Bladder microvascular endothelial cell (primary cell): ENCODE measurements around the gene OR2T6. TPM values are rescaled to one million over a fixed set of nuclear protein-coding genes. Genes with fewer than 3 reads are reported as not detected.

Source experiments
- total RNA-seq: library from RNA; depleted of rRNA; stranded (reverse); fragments of >200 nt; gene quantifications from 2 replicates; pipeline ENCODE4 v1.2.3, GENCODE V29; 2014

Gene OR2T6, protein sequence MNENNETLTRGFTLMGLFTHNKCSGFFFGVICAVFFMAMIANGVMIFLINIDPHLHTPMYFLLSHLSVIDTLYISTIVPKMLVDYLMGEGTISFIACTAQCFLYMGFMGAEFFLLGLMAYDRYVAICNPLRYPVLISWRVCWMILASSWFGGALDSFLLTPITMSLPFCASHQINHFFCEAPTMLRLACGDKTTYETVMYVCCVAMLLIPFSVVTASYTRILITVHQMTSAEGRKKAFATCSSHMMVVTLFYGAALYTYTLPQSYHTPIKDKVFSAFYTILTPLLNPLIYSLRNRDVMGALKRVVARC
- total RNA-seq: not detected in 2 replicates

DNA sequence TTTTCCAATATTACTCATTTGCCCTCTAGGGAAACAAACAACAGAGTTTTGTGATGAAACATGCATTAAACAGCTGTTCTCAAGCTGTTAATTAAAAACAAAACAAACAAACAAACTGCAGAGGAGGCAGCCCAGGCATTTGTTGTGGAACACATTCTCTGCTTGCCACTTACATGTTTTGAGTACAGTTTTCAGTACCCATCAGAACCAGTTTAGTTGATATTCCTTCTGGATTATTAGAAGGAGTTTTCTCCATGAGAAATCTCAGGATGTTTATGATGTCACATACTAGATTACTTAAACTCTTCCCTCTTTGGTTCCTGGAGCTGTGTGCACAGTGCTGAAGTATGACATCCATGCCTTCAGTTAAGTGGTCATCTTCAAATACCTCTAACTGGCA is at the start of gene OR2T6:
Gene OR2T6, plus strand, starts transcription at position 301 of the 400 bp plus-strand sequence. CDS start 11,863 bp downstream, outside the sequence.

GRCh38 chr1:248348475-248348874 is 27.1 kb upstream of the OR2T6 start, which contains the start of gene OR14C36:
Gene OR14C36 (plus strand): TSS chr1:248348775. CDS start chr1:248348775, 0 bp downstream.

GRCh38 chr1:248361121-248361715 is 14.3 kb upstream of the OR2T6 start, which contains the start of gene OR2T4:
Gene OR2T4 (plus strand): TSS chr1:248361665. CDS start chr1:248361665, 0 bp downstream.

GRCh38 chr1:248402748-248403147 is 27.2 kb downstream of the OR2T6 start, which contains the start of gene OR2T1:
Gene OR2T1 (plus strand): TSS chr1:248403048. CDS start chr1:248406148, 3,100 bp downstream.

Other genes with a start within 250 kb of the OR2T6 start
- gene OR2M5, start 230.6 kb upstream of the OR2T6 start, total RNA-seq: not detected in 2 replicates
- not detected in 2 replicates for gene OR2M2, start 200.9 kb upstream of the OR2T6 start, total RNA-seq
- not detected in 2 replicates for gene OR2M3, start 178.5 kb upstream of the OR2T6 start, total RNA-seq
- not detected in 2 replicates for gene OR2M4, start 144.3 kb upstream of the OR2T6 start, total RNA-seq
- gene OR2T33, start 97.8 kb upstream of the OR2T6 start, total RNA-seq: not detected in 2 replicates
- gene OR2T12, start 72.3 kb upstream of the OR2T6 start, total RNA-seq: under 0.01 TPM in 1 of 2 replicates, not detected in the other
- gene OR2M7, start 51.2 kb upstream of the OR2T6 start, total RNA-seq: not detected in 2 replicates
- gene OR14C36, start 27.0 kb upstream of the OR2T6 start, total RNA-seq: not detected in 2 replicates
- not detected in 2 replicates for gene OR2T4, start 14.1 kb upstream of the OR2T6 start, total RNA-seq
- gene OR2T1, start 27.3 kb downstream of the OR2T6 start, total RNA-seq: not detected in 2 replicates
- gene OR2T2, start 69.9 kb downstream of the OR2T6 start, total RNA-seq: not detected in 2 replicates
- not detected in 2 replicates for gene OR2T3, start 97.6 kb downstream of the OR2T6 start, total RNA-seq
- not detected in 2 replicates for gene OR2T5, start 112.8 kb downstream of the OR2T6 start, total RNA-seq
- gene OR2G6, start 132.3 kb downstream of the OR2T6 start, total RNA-seq: not detected in 2 replicates
- not detected in 2 replicates for gene OR2T29, start 187.0 kb downstream of the OR2T6 start, total RNA-seq
- not detected in 2 replicates for gene OR2T34, start 199.0 kb downstream of the OR2T6 start, total RNA-seq
- not detected in 2 replicates for gene OR2T10, start 222.0 kb downstream of the OR2T6 start, total RNA-seq